NCI-H1092 (cell line): ENCODE data around the gene GOLM1.

Source experiments
- DNase-seq: peaks from one replicate; lab custom pipeline; 2025; lab: John Stamatoyannopoulos, UW

The GOLM1 gene

GRCh38 chr9:85978496-85978895, 120.9 kb downstream of the GOLM1 start:
- DNase-seq = no peak
